ENCODE data around the gene ADISSP.

Gene ADISSP

DNA sequence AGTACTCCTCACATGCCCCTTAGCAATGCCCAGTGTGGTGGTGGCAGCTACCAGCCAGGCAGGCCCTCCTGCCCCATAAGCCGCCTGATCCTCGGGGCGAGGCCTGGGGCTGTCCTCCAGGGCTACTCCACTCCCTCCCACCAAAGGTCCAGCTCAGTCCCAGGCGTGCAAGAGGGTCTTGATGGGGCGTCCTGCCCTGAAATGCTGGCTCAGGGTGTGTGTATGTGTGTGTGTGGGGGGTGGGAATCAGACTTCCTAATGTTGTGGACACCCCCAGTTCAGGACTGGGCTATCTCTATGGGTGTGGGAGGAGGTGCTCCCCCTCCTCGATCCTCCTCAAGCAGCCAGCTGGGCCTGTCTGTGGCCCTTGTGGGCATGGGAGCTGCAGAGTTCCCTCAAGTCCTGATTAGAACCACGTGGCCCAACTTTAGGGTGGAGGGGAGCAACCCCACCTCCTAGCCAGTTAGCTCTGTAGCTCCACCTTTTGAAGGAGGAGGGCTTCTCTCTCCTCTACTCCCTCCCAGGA lies 27.6 kb downstream of the ADISSP start:
- TF ChIP-seq, protein P1, sequence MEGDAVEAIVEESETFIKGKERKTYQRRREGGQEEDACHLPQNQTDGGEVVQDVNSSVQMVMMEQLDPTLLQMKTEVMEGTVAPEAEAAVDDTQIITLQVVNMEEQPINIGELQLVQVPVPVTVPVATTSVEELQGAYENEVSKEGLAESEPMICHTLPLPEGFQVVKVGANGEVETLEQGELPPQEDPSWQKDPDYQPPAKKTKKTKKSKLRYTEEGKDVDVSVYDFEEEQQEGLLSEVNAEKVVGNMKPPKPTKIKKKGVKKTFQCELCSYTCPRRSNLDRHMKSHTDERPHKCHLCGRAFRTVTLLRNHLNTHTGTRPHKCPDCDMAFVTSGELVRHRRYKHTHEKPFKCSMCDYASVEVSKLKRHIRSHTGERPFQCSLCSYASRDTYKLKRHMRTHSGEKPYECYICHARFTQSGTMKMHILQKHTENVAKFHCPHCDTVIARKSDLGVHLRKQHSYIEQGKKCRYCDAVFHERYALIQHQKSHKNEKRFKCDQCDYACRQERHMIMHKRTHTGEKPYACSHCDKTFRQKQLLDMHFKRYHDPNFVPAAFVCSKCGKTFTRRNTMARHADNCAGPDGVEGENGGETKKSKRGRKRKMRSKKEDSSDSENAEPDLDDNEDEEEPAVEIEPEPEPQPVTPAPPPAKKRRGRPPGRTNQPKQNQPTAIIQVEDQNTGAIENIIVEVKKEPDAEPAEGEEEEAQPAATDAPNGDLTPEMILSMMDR (IDR thresholded peaks at IDR 0.05): no peak
- no peak for TF ChIP-seq ZFX (IDR thresholded peaks at IDR 0.05; ENCODE audit: borderline replicate concordance)
- H3K27ac ChIP-seq: no peak overlapping the region

DNA sequence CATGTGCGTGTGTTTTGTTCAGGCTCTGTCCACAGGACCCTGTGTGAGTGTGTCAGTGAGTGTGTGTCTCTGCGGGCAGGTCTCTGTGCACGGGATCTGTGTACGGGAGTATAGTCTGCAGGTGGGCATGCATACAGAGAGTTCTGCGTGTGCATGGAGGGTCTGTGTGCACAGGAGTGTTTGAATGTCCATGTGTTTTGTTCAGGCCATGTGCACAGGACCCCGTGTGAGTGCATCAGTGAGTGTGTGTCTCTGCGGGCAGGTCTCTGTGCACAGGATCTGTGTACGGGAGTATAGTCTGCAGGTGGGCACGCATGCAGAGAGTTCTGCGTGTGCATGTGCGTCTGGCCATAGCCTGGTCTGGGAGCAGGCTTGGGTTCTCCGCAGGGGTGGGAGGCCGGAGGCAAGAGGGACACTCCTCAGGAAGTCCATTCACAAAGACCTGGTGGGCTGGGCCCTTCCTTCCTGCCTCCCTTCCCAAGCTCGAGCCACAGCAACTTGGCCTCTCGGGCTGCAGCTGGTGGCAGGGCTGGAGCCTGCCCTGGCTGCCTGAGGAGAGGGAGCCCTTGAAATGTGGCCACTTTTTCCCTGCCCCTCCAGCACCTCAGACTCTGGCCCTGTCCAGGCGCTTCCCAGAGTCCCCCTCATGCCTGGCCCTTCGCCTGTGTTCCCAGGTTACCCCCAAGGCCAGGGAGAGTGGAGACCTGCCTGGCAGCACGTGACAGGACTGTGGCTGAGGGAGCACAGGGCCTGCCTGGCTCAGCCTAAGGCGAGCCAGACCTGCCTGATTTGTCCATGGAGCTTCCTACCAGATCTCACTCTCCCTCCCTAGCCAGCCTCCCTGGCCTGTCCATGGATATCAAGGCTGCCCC lies 28.3 kb downstream of the ADISSP start:
- TF ChIP-seq ZFX (IDR thresholded peaks at IDR 0.05; ENCODE audit: borderline replicate concordance): no peak
- TF ChIP-seq, protein P1 (IDR thresholded peaks at IDR 0.05): no peak
- no peak overlapping the region for H3K27ac ChIP-seq

DNA sequence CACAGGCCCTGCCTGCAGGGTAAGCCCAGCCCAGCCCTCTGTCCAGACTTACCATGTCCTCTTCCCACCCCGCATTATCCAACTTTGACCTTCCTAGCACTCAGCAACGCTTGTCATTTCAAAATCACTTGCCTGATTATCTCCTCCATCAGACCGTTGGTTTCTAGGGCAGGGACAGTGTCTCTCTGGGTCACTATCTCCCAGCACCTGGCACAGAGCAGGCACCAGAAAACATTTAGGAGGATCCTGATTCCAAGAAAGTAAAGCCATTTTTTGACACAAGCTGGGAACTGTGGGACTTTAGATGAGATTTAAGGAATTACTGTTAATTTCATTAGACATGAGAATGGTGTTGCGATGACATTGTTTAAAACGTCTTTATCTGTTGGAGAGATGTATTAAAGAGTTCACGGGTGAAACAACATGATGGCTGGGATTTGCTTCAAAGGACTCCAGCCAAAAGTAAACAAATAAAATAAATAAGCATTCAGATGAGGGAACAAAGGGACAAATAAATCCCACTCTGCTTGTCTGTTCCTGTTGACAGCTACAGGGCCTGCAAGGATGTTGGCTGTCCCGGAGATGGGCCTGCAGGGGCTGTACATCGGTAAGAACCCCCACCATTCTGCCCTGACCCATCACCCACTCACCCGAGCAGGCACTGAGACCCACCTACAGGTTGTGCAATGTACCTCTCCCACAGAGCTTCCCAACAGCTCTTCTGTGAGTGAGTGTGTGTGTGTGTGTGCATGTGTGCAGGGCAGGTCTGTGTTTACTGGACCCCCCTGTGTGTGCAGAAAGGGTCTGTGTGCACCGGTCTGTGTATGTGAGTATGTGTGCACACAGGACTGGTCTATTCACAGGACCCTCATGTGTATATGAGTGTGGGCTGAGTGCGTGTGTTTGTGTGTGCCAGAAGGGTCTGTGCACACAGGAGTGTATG lies 29.2 kb downstream of the ADISSP start:
- TF ChIP-seq ZFX (IDR thresholded peaks at IDR 0.05; ENCODE audit: borderline replicate concordance): no peak
- TF ChIP-seq, protein P1 (IDR thresholded peaks at IDR 0.05): no peak
- H3K27ac ChIP-seq: no peak overlapping the region

DNA sequence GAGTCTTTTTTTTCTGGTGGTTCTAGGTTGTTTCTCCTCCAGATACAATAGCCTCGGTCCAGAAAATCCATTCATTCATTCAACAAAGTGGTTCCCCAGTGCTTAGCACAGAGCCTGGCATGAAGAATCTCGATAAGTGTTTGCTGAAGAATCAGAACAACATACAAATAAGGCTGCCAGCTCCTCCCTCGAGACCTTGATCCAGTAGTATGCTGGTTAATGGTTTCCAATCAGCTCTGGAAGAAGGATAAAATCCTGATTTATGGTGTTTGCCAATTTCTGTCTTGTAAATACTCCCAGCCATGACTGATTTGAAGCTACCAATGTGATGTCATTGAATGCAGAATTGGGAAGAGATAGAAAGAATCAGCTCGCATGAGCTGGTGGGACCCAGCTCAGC lies 31.8 kb downstream of the ADISSP start:
- no peak overlapping the region for H3K27ac ChIP-seq
- TF ChIP-seq, protein P1 (IDR thresholded peaks at IDR 0.05): no peak
- TF ChIP-seq ZFX (IDR thresholded peaks at IDR 0.05; ENCODE audit: borderline replicate concordance): no peak

DNA sequence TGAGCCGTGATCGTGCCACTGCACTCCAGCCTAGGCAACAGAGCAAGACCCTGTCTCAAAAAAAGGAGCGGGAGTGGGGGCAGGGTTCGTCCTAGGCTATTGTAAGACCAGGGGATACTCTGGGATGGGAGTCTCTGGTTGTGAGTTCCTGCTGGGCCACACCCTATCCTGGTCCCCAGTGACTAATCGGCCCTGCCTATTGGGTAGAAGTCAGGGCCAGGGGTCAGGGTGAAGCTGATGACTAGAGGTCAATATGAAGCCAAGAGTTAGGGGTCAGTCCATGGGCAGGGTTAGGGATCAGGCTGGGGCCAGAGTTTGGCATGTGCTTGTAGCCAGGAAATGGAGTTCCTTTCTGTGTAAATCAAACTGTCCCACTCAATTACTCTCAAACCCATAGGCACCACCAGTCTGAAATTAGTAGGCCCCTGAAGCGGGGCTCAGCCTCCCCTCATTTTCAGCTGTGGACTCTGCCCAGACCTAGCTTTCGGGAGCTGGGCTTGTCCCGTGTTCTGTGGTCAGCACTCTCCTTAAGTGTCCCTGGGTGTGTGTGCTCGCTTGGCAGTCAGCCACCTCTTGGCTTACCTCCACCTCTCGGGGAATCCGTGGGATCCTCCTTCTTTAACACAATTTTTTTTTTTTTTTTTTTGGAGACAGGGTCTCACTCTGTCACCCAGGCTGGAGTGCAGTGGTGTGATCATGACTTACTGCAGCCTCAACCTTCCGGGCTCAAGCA lies 33.3 kb downstream of the ADISSP start:
- no peak for TF ChIP-seq ZFX (IDR thresholded peaks at IDR 0.05; ENCODE audit: borderline replicate concordance)
- TF ChIP-seq, protein P1 (IDR thresholded peaks at IDR 0.05): no peak
- no peak overlapping the region for H3K27ac ChIP-seq

DNA sequence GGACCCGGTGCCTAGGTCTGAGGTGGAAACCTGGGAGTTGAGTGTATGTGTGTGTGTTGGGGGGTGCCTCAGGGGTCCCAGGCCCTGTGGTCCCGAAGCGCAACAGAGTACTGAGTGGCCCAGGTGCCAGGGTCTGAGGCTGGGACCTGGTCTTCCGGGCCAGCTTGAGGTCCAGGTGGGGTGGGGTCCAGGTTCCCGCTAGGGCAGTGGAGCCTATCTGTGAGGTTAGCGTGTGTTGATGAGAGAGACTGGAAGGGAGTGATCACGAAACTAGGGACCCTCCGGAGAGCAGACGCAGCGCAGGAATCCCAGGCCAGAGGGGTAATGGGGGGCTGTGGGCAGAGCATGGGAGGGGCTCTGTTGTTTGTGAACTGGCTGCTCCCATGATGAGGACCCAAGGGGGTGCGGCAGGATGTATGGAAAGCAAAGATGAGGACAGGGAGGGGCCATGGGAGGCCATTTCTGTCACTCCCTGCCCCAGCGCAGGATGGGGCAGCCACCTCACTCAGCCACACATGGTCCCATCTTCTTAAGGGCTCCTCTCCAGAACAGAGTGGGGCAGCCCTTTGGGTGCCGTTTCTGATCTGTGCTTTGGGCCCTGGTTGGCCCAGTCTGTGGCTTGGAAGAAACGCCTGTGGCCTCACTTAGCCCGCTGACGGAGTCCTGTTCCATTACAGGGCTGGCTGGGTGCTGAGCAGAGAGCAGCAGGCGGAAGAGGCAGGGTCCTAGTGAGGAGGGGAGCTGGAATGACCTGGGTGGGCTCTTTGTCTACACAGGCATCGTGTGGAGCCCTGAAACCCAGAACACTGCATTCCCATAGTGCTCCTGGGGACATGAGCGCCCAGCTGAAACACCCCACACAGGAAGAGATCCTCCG lies 34.2 kb downstream of the ADISSP start:
- TF ChIP-seq, protein P1 (IDR thresholded peaks at IDR 0.05): no peak
- TF ChIP-seq ZFX (IDR thresholded peaks at IDR 0.05; ENCODE audit: borderline replicate concordance): no peak
- H3K27ac ChIP-seq: no peak overlapping the region
